PC-3 (cell line): ENCODE data around the gene IGSF3. TPM values are rescaled to one million over a fixed set of nuclear protein-coding genes. Genes with fewer than 3 reads are reported as not detected.

Experiments
- ATAC-seq: fragments of 200-7000 bp; cut with Tn5 transposase; 2 replicates; pipeline ENCODE4 v1.9.1; 2020; ENCODE audit warnings: mild to moderate bottlenecking, moderate library complexity
- BruUV-seq: library from RNA; stranded (reverse); fragments of 400-500 nt; replicated peaks from 2 replicates; lab custom pipeline; 2021; lab: Mats Ljungman, UMichigan
- CTCF ChIA-PET: fragments of 300-600 bp; sonication (Branson Sonifier 250); formaldehyde crosslinking; loops from one replicate; lab custom pipeline; 2022; ENCODE audit warnings: antibody characterized with exemption; lab: Charles Lee
- POLR2A ChIA-PET: fragments of 300-600 bp; sonication (Branson Sonifier 250); formaldehyde crosslinking; loops from one replicate; lab custom pipeline; 2022; ENCODE audit warnings: antibody characterized with exemption; ENCODE audit not compliant: unreplicated experiment; lab: Charles Lee
- DNase-seq: peaks from one replicate; pipeline ENCODE4 v3.0.0-alpha.2; 2015
- H2AFZ ChIP-seq: fragments of 300-600 bp; sonication (generic); 2 replicates; pipeline ENCODE4 v1.6.0; 2016; ENCODE audit warnings: antibody characterized with exemption, low read length
- H3F3A ChIP-seq: fragments of 300-600 bp; sonication (generic); one replicate; pipeline ENCODE4 v1.6.0; 2017; ENCODE audit warnings: antibody characterized with exemption, low read length, control low read depth, mild to moderate bottlenecking; ENCODE audit not compliant: unreplicated experiment
- H3K27ac ChIP-seq: fragments of 300-600 bp; sonication (generic); 2 replicates; pipeline ENCODE4 v1.5.1; 2016; ENCODE audit warnings: mild to moderate bottlenecking, low read length
- H3K27me3 ChIP-seq: fragments of 300-600 bp; sonication (generic); 2 replicates; pipeline ENCODE4 v1.6.1; 2016; ENCODE audit warnings: low read length, mixed read lengths
- H3K36me3 ChIP-seq: fragments of 300-600 bp; sonication (generic); 2 replicates; pipeline ENCODE4 v1.6.1; 2016; ENCODE audit warnings: low read depth, mixed run types, low read length, mixed read lengths
- H3K4me1 ChIP-seq: fragments of 300-600 bp; sonication (generic); 2 replicates; pipeline ENCODE4 v1.5.1; 2016; ENCODE audit warnings: low read length; ENCODE audit not compliant: insufficient read depth
- H3K4me2 ChIP-seq: fragments of 300-600 bp; sonication (generic); 2 replicates; pipeline ENCODE4 v1.6.0; 2016; ENCODE audit warnings: low read length
- H3K4me3 ChIP-seq: fragments of 300-600 bp; sonication (generic); 2 replicates; pipeline ENCODE4 v1.5.1; 2016; ENCODE audit warnings: mild to moderate bottlenecking, low read length, mixed read lengths
- H3K79me2 ChIP-seq: fragments of 300-600 bp; sonication (generic); 2 replicates; pipeline ENCODE4 v1.6.1; 2017; ENCODE audit warnings: low read length, mixed read lengths
- H3K9ac ChIP-seq: fragments of 300-600 bp; sonication (generic); 2 replicates; pipeline ENCODE4 v1.6.0; 2016; ENCODE audit warnings: mild to moderate bottlenecking, low read length
- H3K9me2 ChIP-seq: fragments of 300-600 bp; sonication (generic); replicated peaks from 2 replicates; pipeline ENCODE4 v1.6.1; 2016; ENCODE audit warnings: mixed run types, low read length, mixed read lengths
- H3K9me3 ChIP-seq: fragments of 300-600 bp; sonication (generic); 2 replicates; pipeline ENCODE4 v1.6.1; 2016; ENCODE audit warnings: low read length, mixed read lengths
- H4K20me1 ChIP-seq: fragments of 300-600 bp; sonication (generic); 2 replicates; pipeline ENCODE4 v1.6.1; 2016; ENCODE audit warnings: low read length, mixed read lengths
- CTCF ChIP-seq: fragments of 300-600 bp; sonication (generic); conservative IDR thresholded peaks from 2 replicates; pipeline ENCODE4 v1.5.1; 2017; ENCODE audit warnings: antibody characterized with exemption, low read depth, mild to moderate bottlenecking, low read length
- EZH2 ChIP-seq: fragments of 300-600 bp; sonication (generic); IDR thresholded peaks from one replicate; pipeline ENCODE4 v1.6.1; 2017; ENCODE audit warnings: antibody characterized with exemption, mild to moderate bottlenecking, low read length; ENCODE audit not compliant: unreplicated experiment
- EZH2phosphoT487 ChIP-seq: fragments of 300-600 bp; sonication (generic); IDR thresholded peaks from 2 replicates; pipeline ENCODE4 v1.6.1; 2018; ENCODE audit warnings: mild to moderate bottlenecking, antibody characterized with exemption, low read length, borderline replicate concordance
- intact Hi-C: fragments of 100-400 bp; cut with micrococcal nuclease; formaldehyde crosslinking; loops from 2 replicates; pipeline ENCODE4 v1.9.0; 2023
- total RNA-seq: library from RNA; depleted of rRNA; stranded (reverse); fragments of >200 nt; gene quantifications from 2 replicates; pipeline ENCODE4 v1.2.3, GENCODE V29; 2014

IGSF3 gene
- total RNA-seq, 1 experiment from 2014 or later = 15.5 TPM

GRCh38 chr1:116693759-116694480 lies 26.4 kb upstream of the IGSF3 start:
- POLR2A ChIA-PET = no interaction called here
- no peaks in the 10 kb centered on the region for H3K9me3 ChIP-seq
- peak; percentile 68 for ATAC-seq
- intact Hi-C loops = no loop called here
- peak overlapping the region; percentile 96 for H3K27ac ChIP-seq
- H3K79me2 ChIP-seq = no peaks in the 10 kb centered on the region
- H3K9ac ChIP-seq = peak overlapping the region; percentile 66
- no TSS peak for BruUV-seq
- no peaks in the 10 kb centered on the region for H3F3A ChIP-seq
- H3K4me1 ChIP-seq = peaks cover 42% of the 10 kb centered on the region
- no peak for TF ChIP-seq EZH2phosphoT487
- no peak for TF ChIP-seq EZH2
- TF ChIP-seq CTCF = no peak
- H4K20me1 ChIP-seq = no peaks in the 10 kb centered on the region
- peak overlapping the region; percentile 50 for H3K4me2 ChIP-seq
- peak; percentile 92 for DNase-seq
- no peak overlapping the region for H2AFZ ChIP-seq
- 0 out of 2 replicates have a peak overlapping the region, but pooled peaks have one; percentile 28 for H3K4me3 ChIP-seq
- CTCF ChIA-PET = no interaction called here
- no peaks in the 10 kb centered on the region for H3K9me2 ChIP-seq
- H3K36me3 ChIP-seq = no peaks in the 10 kb centered on the region
- no peaks in the 10 kb centered on the region for H3K27me3 ChIP-seq

- no peak for ATAC-seq
- H3F3A ChIP-seq = no peaks in the 10 kb centered on the region
- no peaks in the 10 kb centered on the region for H3K36me3 ChIP-seq
- H3K27ac ChIP-seq = no peak overlapping the region
- TF ChIP-seq EZH2 (no peak), CTCF (no peak), EZH2phosphoT487 (no peak)
- ChIA-PET POLR2A (interaction anchor here (0.6 kb wide), 1 partner anchor 362 kb away, joined by 7 read pairs; no protein-coding TSS in a partner anchor), CTCF (no interaction called here)
- no peaks in the 10 kb centered on the region for H3K27me3 ChIP-seq
- no peak overlapping the region for H2AFZ ChIP-seq
- H3K4me1 ChIP-seq = peaks cover 38% of the 10 kb centered on the region
- no peaks in the 10 kb centered on the region for H3K9me3 ChIP-seq
- H4K20me1 ChIP-seq = no peaks in the 10 kb centered on the region
- no peak overlapping the region for H3K4me3 ChIP-seq
- H3K9ac ChIP-seq = no peak overlapping the region
- BruUV-seq = no TSS peak
- intact Hi-C loops = no loop called here
- H3K9me2 ChIP-seq = no peaks in the 10 kb centered on the region
- no peak for DNase-seq
- no peak overlapping the region for H3K4me2 ChIP-seq
- H3K79me2 ChIP-seq = no peaks in the 10 kb centered on the region
Measured at GRCh38 chr1:116692879-116693278, 25.3 kb upstream of the IGSF3 start.

- Histone ChIP-seq H3K27ac (no peak overlapping the region), H3F3A (no peaks in the 10 kb centered on the region), H4K20me1 (no peaks in the 10 kb centered on the region), H2AFZ (no peak overlapping the region), H3K36me3 (no peaks in the 10 kb centered on the region), H3K4me1 (peaks cover 26% of the 10 kb centered on the region), H3K4me3 (no peak overlapping the region), H3K9ac (no peak overlapping the region), H3K27me3 (no peaks in the 10 kb centered on the region), H3K9me3 (no peaks in the 10 kb centered on the region), H3K79me2 (no peaks in the 10 kb centered on the region), H3K4me2 (no peak overlapping the region), H3K9me2 (no peaks in the 10 kb centered on the region)
- intact Hi-C loops = no loop called here
- DNase-seq = no peak
- no peak for ATAC-seq
- BruUV-seq = no TSS peak
- ChIA-PET CTCF (no interaction called here), POLR2A (no interaction called here)
- no peak for TF ChIP-seq EZH2phosphoT487
- TF ChIP-seq EZH2 = no peak
- TF ChIP-seq CTCF = no peak
Measured at GRCh38 chr1:116690849-116691406, 23.4 kb upstream of the IGSF3 start.
